Neuronal stem cell (in vitro differentiated cells): ENCODE results near the gene NPS.

Experiments used
- DNase-seq: peaks from one replicate; pipeline ENCODE4 v3.0.0-alpha.2; 2013; ENCODE audit warnings: low spot score
- H2AFZ ChIP-seq: one replicate; pipeline ENCODE4 v1.6.1; 2013; ENCODE audit warnings: mild to moderate bottlenecking, low read length, inconsistent platforms
- H2AK5ac ChIP-seq: 2 replicates; pipeline ENCODE4 v1.6.1; 2013; ENCODE audit warnings: low read depth, mild to moderate bottlenecking, inconsistent platforms, low read length, moderate library complexity, mixed read lengths
- H2BK120ac ChIP-seq: 2 replicates; pipeline ENCODE4 v1.6.1; 2013; ENCODE audit warnings: low read depth, mild to moderate bottlenecking, inconsistent platforms, low read length, moderate library complexity, mixed read lengths
- H2BK12ac ChIP-seq: one replicate; pipeline ENCODE4 v1.6.1; 2013; ENCODE audit warnings: low read length, inconsistent platforms
- H2BK15ac ChIP-seq: 2 replicates; pipeline ENCODE4 v1.6.1; 2013; ENCODE audit warnings: mild to moderate bottlenecking, low read length, inconsistent platforms, mixed read lengths
- H2BK5ac ChIP-seq: one replicate; pipeline ENCODE4 v1.6.1; 2013; ENCODE audit warnings: inconsistent platforms, mild to moderate bottlenecking, low read length, moderate library complexity
- H3K14ac ChIP-seq: one replicate; pipeline ENCODE4 v1.6.1; 2013; ENCODE audit warnings: low read length, inconsistent platforms
- H3K18ac ChIP-seq: 2 replicates; pipeline ENCODE4 v1.6.1; 2013; ENCODE audit warnings: low read length, inconsistent platforms
- H3K23ac ChIP-seq: 2 replicates; pipeline ENCODE4 v1.6.1; 2013; ENCODE audit warnings: low read depth, mild to moderate bottlenecking, mixed read lengths, low read length, inconsistent platforms; ENCODE audit not compliant: poor library complexity
- H3K27ac ChIP-seq: replicated peaks from 3 replicates; pipeline ENCODE4 v1.5.1; 2013; ENCODE audit warnings: low read length, inconsistent platforms
- H3K27me3 ChIP-seq, 3 experiments: 2 replicates each; pipeline ENCODE4 v1.6.1; 2013; ENCODE audit warnings: low read length in 3 of 3, mild to moderate bottlenecking in 2 of 3, inconsistent platforms in 1 of 3, low read depth in 1 of 3, mixed read lengths in 1 of 3, moderate library complexity in 1 of 3; ENCODE audit not compliant: control insufficient read depth in 3 of 3, insufficient read depth in 3 of 3
- H3K36me3 ChIP-seq, 2 donors: replicated peaks in 1 of 2; 2 replicates each; pipeline ENCODE4 v1.6.1; 2013; ENCODE audit warnings: low read length in 2 of 2; ENCODE audit not compliant: control insufficient read depth in 2 of 2, insufficient read depth in 2 of 2
- H3K4ac ChIP-seq: 2 replicates; pipeline ENCODE4 v1.6.1; 2013; ENCODE audit warnings: inconsistent platforms, mild to moderate bottlenecking, low read length, moderate library complexity
- H3K4me1 ChIP-seq, 2 donors: 1 replicate in 1 of 2; 2 replicates in 1 of 2; pipeline ENCODE4 v1.6.1; 2013; ENCODE audit warnings: low read length in 2 of 2, low read depth in 1 of 2; ENCODE audit not compliant: control insufficient read depth in 2 of 2, insufficient read depth in 1 of 2
- H3K4me2 ChIP-seq: one replicate; pipeline ENCODE4 v1.6.1; 2013; ENCODE audit warnings: mild to moderate bottlenecking, low read length, inconsistent platforms; ENCODE audit not compliant: insufficient read depth, poor library complexity, severe bottlenecking
- H3K4me3 ChIP-seq, 2 donors: 2 replicates each; pipeline ENCODE4 v1.5.1; 2013; ENCODE audit warnings: low read length in 2 of 2, mild to moderate bottlenecking in 2 of 2, inconsistent platforms in 1 of 2, moderate library complexity in 1 of 2
- H3K79me1 ChIP-seq: one replicate; pipeline ENCODE4 v1.6.1; 2013; ENCODE audit warnings: low read depth, mild to moderate bottlenecking, inconsistent platforms, low read length, moderate library complexity
- H3K9ac ChIP-seq: one replicate; pipeline ENCODE4 v1.6.1; 2013; ENCODE audit warnings: mild to moderate bottlenecking, low read depth, low read length, inconsistent platforms; ENCODE audit not compliant: poor library complexity
- H3K9me3 ChIP-seq, 2 donors: replicated peaks in 1 of 2; 2 replicates each; pipeline versions ENCODE3 to v1.6.1; 2013; ENCODE audit warnings: low read length in 2 of 2, mild to moderate bottlenecking in 2 of 2, inconsistent platforms in 1 of 2, low read depth in 1 of 2, mixed read lengths in 1 of 2, moderate library complexity in 1 of 2; ENCODE audit not compliant: control insufficient read depth in 2 of 2, insufficient read depth in 1 of 2
- H4K8ac ChIP-seq: one replicate; pipeline ENCODE4 v1.6.1; 2013; ENCODE audit warnings: low read depth, mild to moderate bottlenecking, inconsistent platforms, low read length, moderate library complexity
- H4K91ac ChIP-seq: one replicate; pipeline ENCODE4 v1.6.1; 2013; ENCODE audit warnings: low read length, low read depth, mild to moderate bottlenecking, inconsistent platforms; ENCODE audit not compliant: poor library complexity
- WGBS, 2 donors: extraction: QIAGEN DNeasy Blood & Tissue Kit; methylation state at CpG; one replicate each; pipeline ENCODE4 v1.1.7; 2013; ENCODE audit warnings: missing lambda C conversion rate in 2 of 2, mixed read lengths in 1 of 2; ENCODE audit not compliant: insufficient read length in 2 of 2, insufficient replicate concordance in 1 of 2; ENCODE audit errors: extremely low coverage in 2 of 2; 5-methylcytosine and 5-hydroxymethylcytosine counted together

The NPS gene

GRCh38 chr10:127600479-127600878 lies 51.4 kb downstream of the NPS start:
- no peak overlapping the region for H2AFZ ChIP-seq
- H3K23ac ChIP-seq: no peak overlapping the region
- no peak overlapping the region for H3K18ac ChIP-seq
- WGBS, 2 donors: no CpG with 5 or more reads among the region's 11 CpGs
- peak; percentile 44 for DNase-seq
- no peaks in the 10 kb centered on the region for H3K36me3 ChIP-seq
- H3K4me3 ChIP-seq: no peak overlapping the region
- H2BK15ac ChIP-seq: no peak overlapping the region
- H3K9me3 ChIP-seq: no peaks in the 10 kb centered on the region
- H4K8ac ChIP-seq: no peak overlapping the region
- H2BK12ac ChIP-seq: no peak overlapping the region
- H3K27ac ChIP-seq: no peak overlapping the region
- H3K79me1 ChIP-seq: no peaks in the 10 kb centered on the region
- H3K14ac ChIP-seq: no peak overlapping the region
- H3K4me2 ChIP-seq: no peak overlapping the region
- no peak overlapping the region for H2BK5ac ChIP-seq
- no peak overlapping the region for H3K4ac ChIP-seq
- no peak overlapping the region for H3K9ac ChIP-seq
- no peaks in the 10 kb centered on the region for H3K4me1 ChIP-seq
- H4K91ac ChIP-seq: no peak overlapping the region
- no peaks in the 10 kb centered on the region for H3K27me3 ChIP-seq
- H2BK120ac ChIP-seq: no peak overlapping the region
- no peak overlapping the region for H2AK5ac ChIP-seq
